Nephron (organoid): ENCODE measurements around the gene MTFR1L.

ENCODE experiments used
- H3K27ac Mint-ChIP-seq, 3 experiments: 2 replicates each; pipeline ENCODE4 v1.8.0; 2020; ENCODE audit warnings: mixed read lengths in 3 of 3, mild to moderate bottlenecking in 2 of 3, moderate library complexity in 1 of 3
- H3K27me3 Mint-ChIP-seq: 2 replicates; pipeline ENCODE4 v1.8.0; 2021; ENCODE audit warnings: low read depth, mild to moderate bottlenecking, moderate library complexity, mixed read lengths
- H3K36me3 Mint-ChIP-seq: 2 replicates; pipeline ENCODE4 v1.8.0; 2020; ENCODE audit warnings: low read depth, mixed read lengths
- H3K4me1 Mint-ChIP-seq: 2 replicates; pipeline ENCODE4 v1.8.0; 2020; ENCODE audit warnings: mixed read lengths
- H3K4me3 Mint-ChIP-seq, 3 experiments: 2 replicates each; pipeline ENCODE4 v1.8.0; 2020; ENCODE audit warnings: mild to moderate bottlenecking in 3 of 3, mixed read lengths in 3 of 3, moderate library complexity in 2 of 3
- H3K9me3 Mint-ChIP-seq: 2 replicates; pipeline ENCODE4 v1.8.0; 2020; ENCODE audit warnings: mixed read lengths
- CTCF ChIP-seq, 3 experiments: fragments of 200-600 bp; sonication (generic); IDR thresholded peaks; one replicate each; pipeline ENCODE4 v1.5.0; 2021; ENCODE audit warnings: antibody characterized with exemption in 3 of 3; ENCODE audit not compliant: unreplicated experiment in 3 of 3

The MTFR1L gene

GRCh38 chr1:25786887-25787759, 32.6 kb upstream of the MTFR1L start:
- peaks cover 26% of the 10 kb centered on the region for H3K27me3 Mint-ChIP-seq
- peaks cover 19% of the 10 kb centered on the region for H3K4me1 Mint-ChIP-seq
- no peak overlapping the region for H3K4me3 Mint-ChIP-seq
- peaks cover 4% of the 10 kb centered on the region for H3K36me3 Mint-ChIP-seq
- no peaks in the 10 kb centered on the region for H3K9me3 Mint-ChIP-seq
- no peak for TF ChIP-seq CTCF (IDR thresholded peaks at IDR 0.05; ENCODE audit: unreplicated experiment in 3 of 3)
- no peak overlapping the region for H3K27ac Mint-ChIP-seq

GRCh38 chr1:25787760-25788166, 32.0 kb upstream of the MTFR1L start:
- Mint-ChIP-seq H3K4me3 (no peak overlapping the region), H3K36me3 (peaks cover 4% of the 10 kb centered on the region), H3K4me1 (peaks cover 15% of the 10 kb centered on the region), H3K27me3 (peaks cover 23% of the 10 kb centered on the region), H3K9me3 (no peaks in the 10 kb centered on the region), H3K27ac (no peak overlapping the region)
- TF ChIP-seq CTCF (IDR thresholded peaks at IDR 0.05; ENCODE audit: unreplicated experiment in 3 of 3) = no peak

GRCh38 chr1:25790472-25790871, 29.3 kb upstream of the MTFR1L start:
- H3K36me3 Mint-ChIP-seq = peaks cover 4% of the 10 kb centered on the region
- H3K4me3 Mint-ChIP-seq = no peak overlapping the region
- no peak overlapping the region for H3K27ac Mint-ChIP-seq
- H3K9me3 Mint-ChIP-seq = no peaks in the 10 kb centered on the region
- H3K27me3 Mint-ChIP-seq = peaks cover 27% of the 10 kb centered on the region
- peaks cover 11% of the 10 kb centered on the region for H3K4me1 Mint-ChIP-seq
- TF ChIP-seq CTCF (IDR thresholded peaks at IDR 0.05; ENCODE audit: unreplicated experiment in 3 of 3) = no peak

GRCh38 chr1:25792115-25792514, 27.6 kb upstream of the MTFR1L start:
- H3K36me3 Mint-ChIP-seq = peaks cover 4% of the 10 kb centered on the region
- peaks cover 21% of the 10 kb centered on the region for H3K4me1 Mint-ChIP-seq
- peak overlapping the region in 1 of 3 experiments; percentile 34 for H3K27ac Mint-ChIP-seq
- no peak overlapping the region for H3K4me3 Mint-ChIP-seq
- no peak for TF ChIP-seq CTCF (IDR thresholded peaks at IDR 0.05; ENCODE audit: unreplicated experiment in 3 of 3)
- H3K27me3 Mint-ChIP-seq = peaks cover 35% of the 10 kb centered on the region
- no peaks in the 10 kb centered on the region for H3K9me3 Mint-ChIP-seq

GRCh38 chr1:25793585-25794170, 26.1 kb upstream of the MTFR1L start:
- no peak overlapping the region for H3K27ac Mint-ChIP-seq

More at GRCh38 chr1:25793585-25794170, 26.1 kb upstream of the MTFR1L start:
- H3K36me3 Mint-ChIP-seq = peaks cover 4% of the 10 kb centered on the region
- peaks cover 29% of the 10 kb centered on the region for H3K4me1 Mint-ChIP-seq
- no peak for TF ChIP-seq CTCF (IDR thresholded peaks at IDR 0.05; ENCODE audit: unreplicated experiment in 3 of 3)
- no peak overlapping the region for H3K4me3 Mint-ChIP-seq
- H3K9me3 Mint-ChIP-seq = no peaks in the 10 kb centered on the region
- H3K27me3 Mint-ChIP-seq = peaks cover 38% of the 10 kb centered on the region
